BLaER1 (cell line): ENCODE measurements around the gene ST7.
"Not testable (repeated sequence)": the region's sequence is repeated elsewhere in the genome, so short reads cannot be mapped to it uniquely, and the experiment has no call there.

Experiments used
- H3K27ac ChIP-seq: shearing (Covaris generic); formaldehyde crosslinking; 2 replicates; pipeline ENCODE4 v1.8.1; 2022
- H3K27me3 ChIP-seq: shearing (Covaris generic); formaldehyde crosslinking; 2 replicates; pipeline ENCODE4 v1.8.1; 2022
- H3K36me3 ChIP-seq: shearing (Covaris generic); formaldehyde crosslinking; 2 replicates; pipeline ENCODE4 v1.8.1; 2022
- H3K4me1 ChIP-seq: shearing (Covaris generic); formaldehyde crosslinking; 2 replicates; pipeline ENCODE4 v1.8.1; 2022
- H3K4me2 ChIP-seq: shearing (Covaris generic); formaldehyde crosslinking; 2 replicates; pipeline ENCODE4 v1.8.1; 2022
- H3K4me3 ChIP-seq: shearing (Covaris generic); formaldehyde crosslinking; 2 replicates; pipeline ENCODE4 v1.8.1; 2022
- H3K9ac ChIP-seq: shearing (Covaris generic); formaldehyde crosslinking; 2 replicates; pipeline ENCODE4 v1.8.1; 2022
- H3K9me3 ChIP-seq: shearing (Covaris generic); formaldehyde crosslinking; 2 replicates; pipeline ENCODE4 v1.8.1; 2022
- H4K20me1 ChIP-seq: shearing (Covaris generic); formaldehyde crosslinking; 2 replicates; pipeline ENCODE4 v1.8.1; 2022
- Cebpa-rat ChIP-seq: shearing (Covaris generic); IDR thresholded peaks from 2 replicates; pipeline ENCODE4 v1.8.1; 2022

The ST7 gene

GRCh38 chr7:116963234-116963633 lies 9.9 kb downstream of the ST7 start:
- Histone ChIP-seq H3K4me3 (no peak overlapping the region), H3K4me2 (no peak overlapping the region), H3K27me3 (no peaks in the 10 kb centered on the region), H3K9me3 (no peaks in the 10 kb centered on the region), H3K9ac (no peak overlapping the region), H3K4me1 (no peaks in the 10 kb centered on the region), H3K27ac (no peak overlapping the region), H4K20me1 (no peaks in the 10 kb centered on the region), H3K36me3 (no peaks in the 10 kb centered on the region)
- TF ChIP-seq Cebpa-rat, result no peak

GRCh38 chr7:116966601-116967000 lies 13.3 kb downstream of the ST7 start:
- no peaks in the 10 kb centered on the region for H3K27me3 ChIP-seq
- H3K4me1 ChIP-seq, result no peaks in the 10 kb centered on the region
- no peak overlapping the region for H3K27ac ChIP-seq
- no peak overlapping the region for H3K4me3 ChIP-seq
- H3K9me3 ChIP-seq, result no peaks in the 10 kb centered on the region
- no peaks in the 10 kb centered on the region for H3K36me3 ChIP-seq
- no peaks in the 10 kb centered on the region for H4K20me1 ChIP-seq
- H3K9ac ChIP-seq, result no peak overlapping the region
- no peak for TF ChIP-seq Cebpa-rat
- no peak overlapping the region for H3K4me2 ChIP-seq

GRCh38 chr7:116967254-116967922 lies 14.1 kb downstream of the ST7 start:
- Histone ChIP-seq H3K4me1 (no peaks in the 10 kb centered on the region), H4K20me1 (no peaks in the 10 kb centered on the region), H3K9me3 (no peaks in the 10 kb centered on the region), H3K27ac (no peak overlapping the region), H3K9ac (no peak overlapping the region), H3K4me3 (no peak overlapping the region), H3K4me2 (no peak overlapping the region), H3K36me3 (no peaks in the 10 kb centered on the region), H3K27me3 (no peaks in the 10 kb centered on the region)
- no peak for TF ChIP-seq Cebpa-rat

- no peaks in the 10 kb centered on the region for H3K27me3 ChIP-seq
- H3K4me3 ChIP-seq, result no peak overlapping the region
- H3K4me2 ChIP-seq, result no peak overlapping the region
These were observed 14.7 kb downstream of the ST7 start for GRCh38 chr7:116967983-116968382.

GRCh38 chr7:116968631-116969030 lies 15.3 kb downstream of the ST7 start:
- TF ChIP-seq Cebpa-rat, result no peak
- Histone ChIP-seq H3K4me2 (no peak overlapping the region), H3K9ac (no peak overlapping the region), H4K20me1 (no peaks in the 10 kb centered on the region), H3K9me3 (no peaks in the 10 kb centered on the region), H3K36me3 (no peaks in the 10 kb centered on the region), H3K4me1 (no peaks in the 10 kb centered on the region), H3K27ac (no peak overlapping the region), H3K4me3 (no peak overlapping the region), H3K27me3 (no peaks in the 10 kb centered on the region)

More at GRCh38 chr7:116967983-116968382, 14.7 kb downstream of the ST7 start:
- Histone ChIP-seq H3K27ac (no peak overlapping the region), H3K9me3 (no peaks in the 10 kb centered on the region), H4K20me1 (no peaks in the 10 kb centered on the region), H3K36me3 (no peaks in the 10 kb centered on the region), H3K9ac (no peak overlapping the region), H3K4me1 (no peaks in the 10 kb centered on the region)
- no peak for TF ChIP-seq Cebpa-rat

- Histone ChIP-seq H3K4me3 (no peak overlapping the region), H3K4me1 (no peaks in the 10 kb centered on the region), H3K27ac (no peak overlapping the region), H3K4me2 (no peak overlapping the region), H3K9me3 (no peaks in the 10 kb centered on the region), H3K27me3 (no peaks in the 10 kb centered on the region), H4K20me1 (no peaks in the 10 kb centered on the region), H3K36me3 (no peaks in the 10 kb centered on the region), H3K9ac (no peak overlapping the region)
- no peak for TF ChIP-seq Cebpa-rat
These were observed 16.1 kb downstream of the ST7 start for GRCh38 chr7:116969371-116969902.

GRCh38 chr7:116970238-116970910 lies 17.1 kb downstream of the ST7 start:
- Histone ChIP-seq H3K27me3 (no peaks in the 10 kb centered on the region), H3K9me3 (0 out of 2 replicates have a peak, but pooled peaks cover 6% of the 10 kb centered on the region), H3K36me3 (no peaks in the 10 kb centered on the region), H3K4me2 (no peak overlapping the region), H3K4me3 (no peak overlapping the region), H3K27ac (no peak overlapping the region), H4K20me1 (no peaks in the 10 kb centered on the region), H3K9ac (no peak overlapping the region), H3K4me1 (no peaks in the 10 kb centered on the region)
- no peak for TF ChIP-seq Cebpa-rat

GRCh38 chr7:116971153-116971552 lies 17.9 kb downstream of the ST7 start:
- not testable (repeated sequence) for H3K9ac ChIP-seq, H3K4me2 ChIP-seq, H3K4me1 ChIP-seq, H3K4me3 ChIP-seq, H3K27me3 ChIP-seq, H3K27ac ChIP-seq, H3K9me3 ChIP-seq, H4K20me1 ChIP-seq, H3K36me3 ChIP-seq

GRCh38 chr7:116971869-116972268 lies 18.6 kb downstream of the ST7 start:
- Histone ChIP-seq H4K20me1 (no peaks in the 10 kb centered on the region), H3K4me3 (no peak overlapping the region), H3K9ac (no peak overlapping the region), H3K4me2 (no peak overlapping the region), H3K27me3 (no peaks in the 10 kb centered on the region), H3K27ac (no peak overlapping the region), H3K36me3 (no peaks in the 10 kb centered on the region), H3K9me3 (0 out of 2 replicates have a peak, but pooled peaks cover 6% of the 10 kb centered on the region), H3K4me1 (no peaks in the 10 kb centered on the region)
- no peak for TF ChIP-seq Cebpa-rat

GRCh38 chr7:116975024-116975423 lies 21.7 kb downstream of the ST7 start:
- not testable (repeated sequence) for H4K20me1 ChIP-seq, H3K27ac ChIP-seq, H3K27me3 ChIP-seq, H3K4me3 ChIP-seq, H3K4me2 ChIP-seq, H3K36me3 ChIP-seq, H3K4me1 ChIP-seq, H3K9ac ChIP-seq, H3K9me3 ChIP-seq
